ENCODE data around the gene PLCB1. TPM values are rescaled to one million over a fixed set of nuclear protein-coding genes. Genes with fewer than 3 reads are reported as not detected.

Gene PLCB1
- total RNA-seq, 1 experiment from 2014 or later: 11.3 TPM

DNA sequence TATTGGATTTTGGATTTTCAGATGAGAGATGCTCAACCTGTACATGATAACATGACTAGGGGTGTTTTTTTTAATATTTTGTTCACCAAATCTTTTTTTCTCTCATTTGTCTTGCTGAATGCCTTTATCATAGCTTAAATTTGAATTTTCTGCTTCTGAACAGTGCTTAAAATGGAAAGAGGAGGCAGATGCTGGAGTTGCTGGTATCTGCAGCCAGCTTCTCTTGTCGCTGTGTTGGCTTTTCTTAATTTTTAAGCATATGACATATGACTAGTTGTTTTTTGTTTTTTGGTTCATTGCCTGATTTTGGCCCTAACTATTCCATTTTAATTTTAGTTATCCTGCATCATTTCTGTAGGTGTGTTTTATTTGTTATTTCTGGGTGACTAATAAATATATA, 196.1 kb downstream of the PLCB1 start:
- H3K36me3 Mint-ChIP-seq: no peaks in the 10 kb centered on the region
- H3K4me1 Mint-ChIP-seq: peaks cover 11% of the 10 kb centered on the region
- no peaks in the 10 kb centered on the region for H3K9me3 Mint-ChIP-seq
- H3K4me3 Mint-ChIP-seq: no peak overlapping the region
- DNase-seq (ENCODE audit: low spot score): no peak
- POLR2A ChIA-PET: no interaction called here
- H3K27me3 Mint-ChIP-seq (ENCODE audit: low read depth): no peaks in the 10 kb centered on the region
- no peak overlapping the region for H3K27ac Mint-ChIP-seq
- TF ChIP-seq ZNF317 (CRISPR knock-in tag; IDR thresholded peaks at IDR 0.05; ENCODE audit: borderline replicate concordance, low read depth): no peak
- CTCF ChIA-PET: no interaction called here
- no peak for ATAC-seq

DNA sequence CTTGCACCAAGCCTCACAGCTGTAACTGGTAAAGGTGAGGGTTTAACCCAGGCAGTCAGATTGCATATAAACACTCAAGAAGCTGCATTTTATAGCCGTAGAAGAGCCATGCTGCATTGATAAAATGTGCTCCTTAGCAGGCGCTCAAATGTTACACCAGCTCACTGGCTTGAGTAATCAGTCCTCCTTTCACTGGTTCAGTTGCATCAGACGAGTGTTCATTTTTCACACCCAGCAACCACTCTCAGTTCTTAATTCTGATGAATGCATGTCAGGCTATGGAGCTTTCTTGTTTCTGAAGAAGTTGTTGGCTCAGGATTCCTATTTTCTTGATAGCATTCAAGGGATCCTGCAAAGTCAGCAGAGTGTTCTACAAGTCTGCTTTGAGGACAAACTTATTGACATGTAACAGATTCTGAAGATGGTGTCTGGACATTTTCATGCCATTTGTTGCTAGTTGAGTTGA, 198.3 kb downstream of the PLCB1 start:
- TF ChIP-seq GABPB1 (CRISPR knock-in tag; IDR thresholded peaks at IDR 0.05): peak; percentile 86
- TF ChIP-seq ZNF263 (CRISPR knock-in tag; IDR thresholded peaks at IDR 0.05; ENCODE audit: low read depth): no peak
- no peak for TF ChIP-seq ZNF671 (CRISPR knock-in tag; IDR thresholded peaks at IDR 0.05)
- TF ChIP-seq, protein P1, sequence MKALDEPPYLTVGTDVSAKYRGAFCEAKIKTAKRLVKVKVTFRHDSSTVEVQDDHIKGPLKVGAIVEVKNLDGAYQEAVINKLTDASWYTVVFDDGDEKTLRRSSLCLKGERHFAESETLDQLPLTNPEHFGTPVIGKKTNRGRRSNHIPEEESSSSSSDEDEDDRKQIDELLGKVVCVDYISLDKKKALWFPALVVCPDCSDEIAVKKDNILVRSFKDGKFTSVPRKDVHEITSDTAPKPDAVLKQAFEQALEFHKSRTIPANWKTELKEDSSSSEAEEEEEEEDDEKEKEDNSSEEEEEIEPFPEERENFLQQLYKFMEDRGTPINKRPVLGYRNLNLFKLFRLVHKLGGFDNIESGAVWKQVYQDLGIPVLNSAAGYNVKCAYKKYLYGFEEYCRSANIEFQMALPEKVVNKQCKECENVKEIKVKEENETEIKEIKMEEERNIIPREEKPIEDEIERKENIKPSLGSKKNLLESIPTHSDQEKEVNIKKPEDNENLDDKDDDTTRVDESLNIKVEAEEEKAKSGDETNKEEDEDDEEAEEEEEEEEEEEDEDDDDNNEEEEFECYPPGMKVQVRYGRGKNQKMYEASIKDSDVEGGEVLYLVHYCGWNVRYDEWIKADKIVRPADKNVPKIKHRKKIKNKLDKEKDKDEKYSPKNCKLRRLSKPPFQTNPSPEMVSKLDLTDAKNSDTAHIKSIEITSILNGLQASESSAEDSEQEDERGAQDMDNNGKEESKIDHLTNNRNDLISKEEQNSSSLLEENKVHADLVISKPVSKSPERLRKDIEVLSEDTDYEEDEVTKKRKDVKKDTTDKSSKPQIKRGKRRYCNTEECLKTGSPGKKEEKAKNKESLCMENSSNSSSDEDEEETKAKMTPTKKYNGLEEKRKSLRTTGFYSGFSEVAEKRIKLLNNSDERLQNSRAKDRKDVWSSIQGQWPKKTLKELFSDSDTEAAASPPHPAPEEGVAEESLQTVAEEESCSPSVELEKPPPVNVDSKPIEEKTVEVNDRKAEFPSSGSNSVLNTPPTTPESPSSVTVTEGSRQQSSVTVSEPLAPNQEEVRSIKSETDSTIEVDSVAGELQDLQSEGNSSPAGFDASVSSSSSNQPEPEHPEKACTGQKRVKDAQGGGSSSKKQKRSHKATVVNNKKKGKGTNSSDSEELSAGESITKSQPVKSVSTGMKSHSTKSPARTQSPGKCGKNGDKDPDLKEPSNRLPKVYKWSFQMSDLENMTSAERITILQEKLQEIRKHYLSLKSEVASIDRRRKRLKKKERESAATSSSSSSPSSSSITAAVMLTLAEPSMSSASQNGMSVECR (CRISPR knock-in tag; IDR thresholded peaks at IDR 0.05; ENCODE audit: borderline replicate concordance): no peak
- CTCF ChIA-PET: interaction anchor here (0.9 kb wide), 1 partner anchor 68 kb away, joined by 3 read pairs; no protein-coding TSS in a partner anchor
- Mint-ChIP-seq H3K36me3 (no peaks in the 10 kb centered on the region), H3K27me3 (ENCODE audit: low read depth) (no peaks in the 10 kb centered on the region), H3K4me3 (no peak overlapping the region), H3K9me3 (no peaks in the 10 kb centered on the region), H3K27ac (no peak overlapping the region), H3K4me1 (peaks cover 4% of the 10 kb centered on the region)
- no peak for DNase-seq (ENCODE audit: low spot score)
- POLR2A ChIA-PET: interaction anchor here (0.6 kb wide), 1 partner anchor 394 kb away, joined by 3 read pairs; no protein-coding TSS in a partner anchor
- ATAC-seq: no peak

DNA sequence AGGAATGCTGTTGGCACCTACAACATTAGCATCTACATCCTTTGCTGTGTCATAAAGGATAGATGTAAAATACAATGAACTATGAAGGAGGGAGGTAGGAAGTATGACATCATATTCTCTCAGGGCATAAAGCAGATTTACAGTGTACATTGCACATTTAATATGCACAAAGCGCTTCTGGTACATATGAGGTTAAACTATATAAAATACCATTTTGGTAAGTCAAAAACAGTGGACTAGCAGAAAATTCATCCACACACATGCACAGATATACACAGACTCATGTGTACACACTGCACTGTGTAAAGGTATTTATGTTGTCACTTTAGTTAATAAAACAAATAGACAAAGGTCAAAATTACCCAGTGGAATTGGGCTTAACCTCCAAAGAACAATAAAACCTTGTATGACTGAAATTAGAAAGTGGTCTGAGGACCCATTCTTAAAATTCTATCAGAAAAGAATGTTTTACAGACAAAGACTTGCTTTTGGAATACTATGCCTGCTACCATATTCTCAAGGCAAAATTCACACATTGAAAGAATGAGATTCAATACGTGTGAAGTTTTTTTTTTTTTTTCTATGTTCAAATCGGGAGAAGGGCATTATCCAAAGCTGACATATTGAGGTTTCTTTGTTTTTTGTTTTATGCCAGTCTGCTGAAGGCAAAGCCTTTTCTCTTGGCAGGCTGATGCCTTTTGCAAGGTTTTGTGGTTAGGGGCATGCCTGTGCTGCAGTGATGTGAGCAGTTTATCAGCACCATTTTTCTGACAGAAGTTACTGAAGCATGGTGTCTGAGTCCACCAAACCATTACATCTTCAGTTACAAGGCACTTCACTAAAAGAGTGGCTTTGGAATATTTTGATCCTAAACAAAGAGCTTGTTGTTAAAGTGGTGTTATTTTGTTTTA, 199.0 kb downstream of the PLCB1 start:
- H3K9me3 Mint-ChIP-seq: no peaks in the 10 kb centered on the region
- ChIA-PET CTCF (interaction anchor here (0.9 kb wide), 1 partner anchor 68 kb away, joined by 3 read pairs; no protein-coding TSS in a partner anchor), POLR2A (interaction anchor here (0.6 kb wide), 1 partner anchor 394 kb away, joined by 3 read pairs; no protein-coding TSS in a partner anchor)
- no peak overlapping the region for H3K4me3 Mint-ChIP-seq
- no peaks in the 10 kb centered on the region for H3K36me3 Mint-ChIP-seq
- TF ChIP-seq RORB (CRISPR knock-in tag; IDR thresholded peaks at IDR 0.05) (no peak), IRF2 (CRISPR knock-in tag; IDR thresholded peaks at IDR 0.05; ENCODE audit: borderline replicate concordance, low read depth) (no peak), EMX1 (CRISPR knock-in tag; IDR thresholded peaks at IDR 0.05) (no peak)
- TF ChIP-seq, protein P2, sequence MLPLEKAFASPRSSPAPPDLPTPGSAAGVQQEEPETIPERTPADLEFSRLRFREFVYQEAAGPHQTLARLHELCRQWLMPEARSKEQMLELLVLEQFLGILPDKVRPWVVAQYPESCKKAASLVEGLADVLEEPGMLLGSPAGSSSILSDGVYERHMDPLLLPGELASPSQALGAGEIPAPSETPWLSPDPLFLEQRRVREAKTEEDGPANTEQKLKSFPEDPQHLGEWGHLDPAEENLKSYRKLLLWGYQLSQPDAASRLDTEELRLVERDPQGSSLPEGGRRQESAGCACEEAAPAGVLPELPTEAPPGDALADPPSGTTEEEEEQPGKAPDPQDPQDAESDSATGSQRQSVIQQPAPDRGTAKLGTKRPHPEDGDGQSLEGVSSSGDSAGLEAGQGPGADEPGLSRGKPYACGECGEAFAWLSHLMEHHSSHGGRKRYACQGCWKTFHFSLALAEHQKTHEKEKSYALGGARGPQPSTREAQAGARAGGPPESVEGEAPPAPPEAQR (CRISPR knock-in tag; IDR thresholded peaks at IDR 0.05): no peak
- H3K27ac Mint-ChIP-seq: no peak overlapping the region
- peaks cover 4% of the 10 kb centered on the region for H3K4me1 Mint-ChIP-seq
- no peak for DNase-seq (ENCODE audit: low spot score)
- no peak for ATAC-seq
- no peaks in the 10 kb centered on the region for H3K27me3 Mint-ChIP-seq (ENCODE audit: low read depth)

DNA sequence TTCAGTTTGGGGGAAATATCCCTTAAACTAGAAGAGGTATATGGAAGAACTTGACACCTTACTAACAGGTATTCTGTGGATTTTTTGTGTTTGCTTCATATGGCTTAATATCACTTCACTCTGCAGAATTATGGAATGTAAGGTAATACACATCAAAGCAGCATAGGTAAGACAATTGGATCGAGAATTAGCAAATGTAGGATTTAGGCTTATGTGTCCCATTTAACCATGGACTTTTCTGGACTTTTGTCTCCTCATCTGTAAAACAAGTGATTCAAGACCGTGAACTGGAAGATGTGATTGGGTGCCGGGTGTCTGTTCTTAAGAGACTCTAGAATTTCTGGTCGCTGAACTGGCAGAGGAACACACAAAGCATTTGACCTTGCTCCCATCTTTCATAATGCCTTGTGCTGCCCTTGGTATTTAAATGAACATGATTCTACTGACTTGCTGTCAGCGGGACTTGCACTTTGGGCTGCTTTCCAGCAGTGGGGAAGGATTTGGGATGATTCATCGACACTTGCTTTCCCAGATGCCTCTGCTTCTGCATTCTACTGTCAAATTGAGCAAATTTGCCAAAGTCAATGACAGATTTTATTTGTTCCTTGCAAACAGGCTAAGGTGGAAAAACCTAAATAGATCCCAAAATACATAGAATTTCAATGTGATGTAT, 199.8 kb downstream of the PLCB1 start:
- no peaks in the 10 kb centered on the region for H3K9me3 Mint-ChIP-seq
- H3K4me3 Mint-ChIP-seq: no peak overlapping the region
- peaks cover 7% of the 10 kb centered on the region for H3K4me1 Mint-ChIP-seq
- ChIA-PET POLR2A (no interaction called here), CTCF (no interaction called here)
- H3K27ac Mint-ChIP-seq: no peak overlapping the region
- no peaks in the 10 kb centered on the region for H3K27me3 Mint-ChIP-seq (ENCODE audit: low read depth)
- H3K36me3 Mint-ChIP-seq: no peaks in the 10 kb centered on the region
- DNase-seq (ENCODE audit: low spot score) (no peak), ATAC-seq (no peak)
- TF ChIP-seq, protein P3, sequence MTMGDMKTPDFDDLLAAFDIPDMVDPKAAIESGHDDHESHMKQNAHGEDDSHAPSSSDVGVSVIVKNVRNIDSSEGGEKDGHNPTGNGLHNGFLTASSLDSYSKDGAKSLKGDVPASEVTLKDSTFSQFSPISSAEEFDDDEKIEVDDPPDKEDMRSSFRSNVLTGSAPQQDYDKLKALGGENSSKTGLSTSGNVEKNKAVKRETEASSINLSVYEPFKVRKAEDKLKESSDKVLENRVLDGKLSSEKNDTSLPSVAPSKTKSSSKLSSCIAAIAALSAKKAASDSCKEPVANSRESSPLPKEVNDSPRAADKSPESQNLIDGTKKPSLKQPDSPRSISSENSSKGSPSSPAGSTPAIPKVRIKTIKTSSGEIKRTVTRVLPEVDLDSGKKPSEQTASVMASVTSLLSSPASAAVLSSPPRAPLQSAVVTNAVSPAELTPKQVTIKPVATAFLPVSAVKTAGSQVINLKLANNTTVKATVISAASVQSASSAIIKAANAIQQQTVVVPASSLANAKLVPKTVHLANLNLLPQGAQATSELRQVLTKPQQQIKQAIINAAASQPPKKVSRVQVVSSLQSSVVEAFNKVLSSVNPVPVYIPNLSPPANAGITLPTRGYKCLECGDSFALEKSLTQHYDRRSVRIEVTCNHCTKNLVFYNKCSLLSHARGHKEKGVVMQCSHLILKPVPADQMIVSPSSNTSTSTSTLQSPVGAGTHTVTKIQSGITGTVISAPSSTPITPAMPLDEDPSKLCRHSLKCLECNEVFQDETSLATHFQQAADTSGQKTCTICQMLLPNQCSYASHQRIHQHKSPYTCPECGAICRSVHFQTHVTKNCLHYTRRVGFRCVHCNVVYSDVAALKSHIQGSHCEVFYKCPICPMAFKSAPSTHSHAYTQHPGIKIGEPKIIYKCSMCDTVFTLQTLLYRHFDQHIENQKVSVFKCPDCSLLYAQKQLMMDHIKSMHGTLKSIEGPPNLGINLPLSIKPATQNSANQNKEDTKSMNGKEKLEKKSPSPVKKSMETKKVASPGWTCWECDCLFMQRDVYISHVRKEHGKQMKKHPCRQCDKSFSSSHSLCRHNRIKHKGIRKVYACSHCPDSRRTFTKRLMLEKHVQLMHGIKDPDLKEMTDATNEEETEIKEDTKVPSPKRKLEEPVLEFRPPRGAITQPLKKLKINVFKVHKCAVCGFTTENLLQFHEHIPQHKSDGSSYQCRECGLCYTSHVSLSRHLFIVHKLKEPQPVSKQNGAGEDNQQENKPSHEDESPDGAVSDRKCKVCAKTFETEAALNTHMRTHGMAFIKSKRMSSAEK (CRISPR knock-in tag; IDR thresholded peaks at IDR 0.05; ENCODE audit: borderline replicate concordance): no peak
- TF ChIP-seq, protein P4, sequence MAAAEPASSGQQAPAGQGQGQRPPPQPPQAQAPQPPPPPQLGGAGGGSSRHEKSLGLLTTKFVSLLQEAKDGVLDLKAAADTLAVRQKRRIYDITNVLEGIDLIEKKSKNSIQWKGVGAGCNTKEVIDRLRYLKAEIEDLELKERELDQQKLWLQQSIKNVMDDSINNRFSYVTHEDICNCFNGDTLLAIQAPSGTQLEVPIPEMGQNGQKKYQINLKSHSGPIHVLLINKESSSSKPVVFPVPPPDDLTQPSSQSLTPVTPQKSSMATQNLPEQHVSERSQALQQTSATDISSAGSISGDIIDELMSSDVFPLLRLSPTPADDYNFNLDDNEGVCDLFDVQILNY (CRISPR knock-in tag; IDR thresholded peaks at IDR 0.05): no peak
- TF ChIP-seq, protein P5, sequence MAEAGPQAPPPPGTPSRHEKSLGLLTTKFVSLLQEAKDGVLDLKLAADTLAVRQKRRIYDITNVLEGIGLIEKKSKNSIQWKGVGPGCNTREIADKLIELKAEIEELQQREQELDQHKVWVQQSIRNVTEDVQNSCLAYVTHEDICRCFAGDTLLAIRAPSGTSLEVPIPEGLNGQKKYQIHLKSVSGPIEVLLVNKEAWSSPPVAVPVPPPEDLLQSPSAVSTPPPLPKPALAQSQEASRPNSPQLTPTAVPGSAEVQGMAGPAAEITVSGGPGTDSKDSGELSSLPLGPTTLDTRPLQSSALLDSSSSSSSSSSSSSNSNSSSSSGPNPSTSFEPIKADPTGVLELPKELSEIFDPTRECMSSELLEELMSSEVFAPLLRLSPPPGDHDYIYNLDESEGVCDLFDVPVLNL (CRISPR knock-in tag; IDR thresholded peaks at IDR 0.05; ENCODE audit: borderline replicate concordance, low read depth): no peak

Data from WTC11 (cell line).